Measurements from ENCODE around the gene CCL26. TPM values are rescaled to one million over a fixed set of nuclear protein-coding genes. Genes with fewer than 3 reads are reported as not detected.

CCL26 gene
- total and polyA plus RNA-seq, 9 of the 15 experiments (the other 6 are each of a cell fraction or from before 2014, with no cell fraction given) = 2.3 to 26.8 (median 8.4) TPM

- TF ChIP-seq PRDM10 (IDR thresholded peaks at IDR 0.05; ENCODE audit: partially characterized antibody) (no peak), HCFC1 (IDR thresholded peaks at IDR 0.05; ENCODE audit: low read depth, low read length) (no peak), ZNF217 (CRISPR knock-in tag; IDR thresholded peaks at IDR 0.05) (no peak), TEAD4 (IDR thresholded peaks at IDR 0.05; ENCODE audit: low read length) (peak; percentile 31; the same call in 1 of the 2 replicates), TEAD4 (CRISPR knock-in tag; IDR thresholded peaks at IDR 0.05; ENCODE audit: borderline replicate concordance) (0 out of 2 replicates have a peak, but pooled peaks have one; percentile 6), ZFP91 (CRISPR knock-in tag; IDR thresholded peaks at IDR 0.05) (peak; percentile 56; the same call in 1 of the 2 replicates), POLR2B (IDR thresholded peaks at IDR 0.05; ENCODE audit: low read depth, partially characterized antibody) (no peak), KDM4B (IDR thresholded peaks at IDR 0.05; ENCODE audit: borderline replicate concordance in 2 of 2, low read depth in 1 of 2) (0 out of 4 replicates have a peak, but pooled peaks of 1 of the 2 experiments have one; percentile 21), DNMT1 (IDR thresholded peaks at IDR 0.05) (no peak), NR2C2 (CRISPR knock-in tag; IDR thresholded peaks at IDR 0.05) (no peak), NR2C2 (tag; IDR thresholded peaks at IDR 0.05) (peak; percentile 89), THRAP3 (IDR thresholded peaks at IDR 0.05; ENCODE audit: borderline replicate concordance) (no peak), ELF1 (tag; IDR thresholded peaks at IDR 0.05) (no peak; the same call in 1 of the 2 replicates), NCOR1 (IDR thresholded peaks at IDR 0.05) (no peak; the same call in 1 of the 2 replicates), MLX (CRISPR knock-in tag; conservative IDR thresholded peaks at IDR 0.05) (no peak), MEF2A (IDR thresholded peaks at IDR 0.05; ENCODE audit: control insufficient read depth, low read depth, low read length) (0 out of 2 replicates have a peak, but pooled peaks have one; percentile 29), LEF1 (IDR thresholded peaks at IDR 0.05) (peak; percentile 48; the same call in 1 of the 2 replicates), NCOA1 (IDR thresholded peaks at IDR 0.05; ENCODE audit: low read depth) (0 out of 2 replicates have a peak, but pooled peaks have one; percentile 48), CBFA2T3 (IDR thresholded peaks at IDR 0.05) (peak; percentile 34; the same call in 1 of the 2 replicates), BRCA1 (IDR thresholded peaks at IDR 0.05) (no peak), BRCA1 (CRISPR knock-in tag; IDR thresholded peaks at IDR 0.05) (no peak), MXI1 (IDR thresholded peaks at IDR 0.05; ENCODE audit: low read depth, low read length) (no peak), MYNN (IDR thresholded peaks at IDR 0.05) (no peak), MYNN (CRISPR knock-in tag; IDR thresholded peaks at IDR 0.05) (no peak), RBM34 (IDR thresholded peaks at IDR 0.05; ENCODE audit: borderline replicate concordance, insufficient read depth, low read length) (no peak)
These were observed 41.8 kb upstream of the CCL26 start, which contains the start of gene CCL24 (continued) for GRCh38 chr7:75813781-75814236.
